HepG2 (cell line): Measurements from ENCODE around the gene RABGGTB. TPM values are rescaled to one million over a fixed set of nuclear protein-coding genes. Genes with fewer than 3 reads are reported as not detected.

ENCODE experiments used
- DPF2 ChIP-seq: sonication (generic); formaldehyde crosslinking; IDR thresholded peaks from 2 replicates; pipeline ENCODE4 v1.4.0; 2020; ENCODE audit warnings: mild to moderate bottlenecking, low read depth, missing genetic modification reagents, borderline replicate concordance
- NFKBIZ ChIP-seq: IDR thresholded peaks from 2 replicates; pipeline ENCODE4 v1.6.1; 2018; ENCODE audit warnings: missing genetic modification reagents, missing compliant biosample characterization
- RELA ChIP-seq: sonication (generic); formaldehyde crosslinking; IDR thresholded peaks from 2 replicates; pipeline ENCODE4 v1.4.0; 2020; ENCODE audit warnings: missing genetic modification reagents
- RFX5 ChIP-seq: IDR thresholded peaks from 2 replicates; pipeline ENCODE4 v1.6.1; 2011; ENCODE audit warnings: low read depth, low read length, improper control_type of control experiment
- SIX4 ChIP-seq: sonication (generic); formaldehyde crosslinking; IDR thresholded peaks from 2 replicates; pipeline ENCODE4 v1.4.0; 2020; ENCODE audit warnings: missing genetic modification reagents
- ZHX2 ChIP-seq, 2 experiments: sonication (generic) in 1 of 2; formaldehyde crosslinking in 1 of 2; IDR thresholded peaks; 2 replicates each; pipeline versions ENCODE4 v1.6.1 to v1.9.0; 2014 to 2022; ENCODE audit warnings: antibody characterized with exemption in 1 of 2, borderline replicate concordance in 1 of 2, inconsistent platforms in 1 of 2, low read depth in 1 of 2, missing genetic modification reagents in 1 of 2
- ZNF251 ChIP-seq: sonication (generic); formaldehyde crosslinking; IDR thresholded peaks from 2 replicates; pipeline ENCODE4 v1.9.0; 2021; ENCODE audit warnings: mild to moderate bottlenecking, missing genetic modification reagents
- ZNF512B ChIP-seq: sonication (generic); formaldehyde crosslinking; IDR thresholded peaks from 2 replicates; pipeline ENCODE4 v1.5.1; 2020; ENCODE audit warnings: missing genetic modification reagents, mild to moderate bottlenecking, borderline replicate concordance
- ZNF580 ChIP-seq: IDR thresholded peaks from 2 replicates; pipeline ENCODE4 v1.6.1; 2016; ENCODE audit warnings: low read depth, borderline replicate concordance
- ZNF879 ChIP-seq: sonication (generic); formaldehyde crosslinking; IDR thresholded peaks from 2 replicates; pipeline ENCODE4 v1.8.1; 2023; ENCODE audit warnings: missing genetic modification reagents
- polyA plus RNA-seq, 8 experiments: library from polyadenylated mRNA; depleted of rRNA in 3 of 8; stranded (reverse) in 7 of 8; unstranded in 1 of 8; fragments of >200 nt; fragmentation: Illumina TruSeq in 4 of 8; extraction: Trizol in 4 of 8; gene quantifications; 2 replicates each; pipeline versions ENCODE4 v1.2.1 to v1.2.3, GENCODE V29; 2011 to 2016; ENCODE audit warnings: low read depth in 4 of 8, missing spikeins in 1 of 8, mixed read lengths in 1 of 8; ENCODE audit not compliant: insufficient read depth in 1 of 8
- total RNA-seq, 5 experiments: library from RNA; depleted of rRNA; stranded (reverse); fragments of >200 nt; fragmentation: Illumina TruSeq; extraction: Trizol; gene quantifications; 2 replicates each; pipeline ENCODE4 v1.2.3, GENCODE V29; 2016; ENCODE audit warnings: low read depth in 1 of 5
- TF ChIP-seq, protein P1 (sequence below): sonication (generic); formaldehyde crosslinking; IDR thresholded peaks from 2 replicates; pipeline ENCODE4 v1.9.0; 2021; ENCODE audit warnings: missing genetic modification reagents, mild to moderate bottlenecking, borderline replicate concordance
- TF ChIP-seq, protein P2 (sequence below): sonication (generic); formaldehyde crosslinking; IDR thresholded peaks from 2 replicates; pipeline ENCODE4 v1.8.0; 2022; ENCODE audit warnings: mild to moderate bottlenecking, missing genetic modification reagents; ENCODE audit not compliant: insufficient replicate concordance

Gene RABGGTB
- total and polyA plus RNA-seq, 2 of the 13 experiments (the other 11 are each of a cell fraction or from before 2014, with no cell fraction given): 185 to 290 TPM

GRCh38 chr1:75785983-75786853 lies at the start of gene RABGGTB (continued):
- peak; percentile 83; the same call in 1 of the 2 replicates for TF ChIP-seq NFKBIZ (CRISPR knock-in tag)
- TF ChIP-seq RFX5: peak; percentile 79
- TF ChIP-seq, protein P1, sequence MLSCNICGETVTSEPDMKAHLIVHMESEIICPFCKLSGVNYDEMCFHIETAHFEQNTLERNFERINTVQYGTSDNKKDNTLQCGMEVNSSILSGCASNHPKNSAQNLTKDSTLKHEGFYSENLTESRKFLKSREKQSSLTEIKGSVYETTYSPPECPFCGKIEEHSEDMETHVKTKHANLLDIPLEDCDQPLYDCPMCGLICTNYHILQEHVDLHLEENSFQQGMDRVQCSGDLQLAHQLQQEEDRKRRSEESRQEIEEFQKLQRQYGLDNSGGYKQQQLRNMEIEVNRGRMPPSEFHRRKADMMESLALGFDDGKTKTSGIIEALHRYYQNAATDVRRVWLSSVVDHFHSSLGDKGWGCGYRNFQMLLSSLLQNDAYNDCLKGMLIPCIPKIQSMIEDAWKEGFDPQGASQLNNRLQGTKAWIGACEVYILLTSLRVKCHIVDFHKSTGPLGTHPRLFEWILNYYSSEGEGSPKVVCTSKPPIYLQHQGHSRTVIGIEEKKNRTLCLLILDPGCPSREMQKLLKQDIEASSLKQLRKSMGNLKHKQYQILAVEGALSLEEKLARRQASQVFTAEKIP (CRISPR knock-in tag): no peak
- no peak for TF ChIP-seq ZNF512B (CRISPR knock-in tag)
- TF ChIP-seq, protein P2, sequence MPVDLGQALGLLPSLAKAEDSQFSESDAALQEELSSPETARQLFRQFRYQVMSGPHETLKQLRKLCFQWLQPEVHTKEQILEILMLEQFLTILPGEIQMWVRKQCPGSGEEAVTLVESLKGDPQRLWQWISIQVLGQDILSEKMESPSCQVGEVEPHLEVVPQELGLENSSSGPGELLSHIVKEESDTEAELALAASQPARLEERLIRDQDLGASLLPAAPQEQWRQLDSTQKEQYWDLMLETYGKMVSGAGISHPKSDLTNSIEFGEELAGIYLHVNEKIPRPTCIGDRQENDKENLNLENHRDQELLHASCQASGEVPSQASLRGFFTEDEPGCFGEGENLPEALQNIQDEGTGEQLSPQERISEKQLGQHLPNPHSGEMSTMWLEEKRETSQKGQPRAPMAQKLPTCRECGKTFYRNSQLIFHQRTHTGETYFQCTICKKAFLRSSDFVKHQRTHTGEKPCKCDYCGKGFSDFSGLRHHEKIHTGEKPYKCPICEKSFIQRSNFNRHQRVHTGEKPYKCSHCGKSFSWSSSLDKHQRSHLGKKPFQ: no peak
- TF ChIP-seq ZNF879 (CRISPR knock-in tag): no peak
- no peak; the same call in 1 of the 2 replicates for TF ChIP-seq ZHX2 (IDR thresholded peaks at IDR 0.05; ENCODE audit: low read depth)
- TF ChIP-seq ZHX2 (CRISPR knock-in tag; IDR thresholded peaks at IDR 0.05; ENCODE audit: borderline replicate concordance): no peak
- TF ChIP-seq SIX4 (CRISPR knock-in tag): peak; percentile 44; the same call in 1 of the 2 replicates
- no peak for TF ChIP-seq RELA (CRISPR knock-in tag)
- no peak for TF ChIP-seq DPF2 (CRISPR knock-in tag)
- TF ChIP-seq ZNF580 (CRISPR knock-in tag): peak; percentile 76; the same call in 1 of the 2 replicates
- no peak for TF ChIP-seq ZNF251 (CRISPR knock-in tag)
